SK-N-SH treated with all-trans-retinoic acid at 6 μM for 48 hours (cell line): ENCODE results near the gene SPATA46.
"Not testable (repeated sequence)": the region's sequence is repeated elsewhere in the genome, so short reads cannot be mapped to it uniquely, and the experiment has no call there.

Experiments
- BACH2 ChIP-seq: fragments of 250-450 bp; sonication (Bioruptor Pico); IDR thresholded peaks from 2 replicates; pipeline ENCODE4 v1.9.0; 2021; ENCODE audit warnings: mild to moderate bottlenecking, borderline replicate concordance
- GLIS3 ChIP-seq: fragments of 250-450 bp; sonication (Bioruptor Pico); IDR thresholded peaks from 2 replicates; pipeline ENCODE4 v1.5.0; 2020; ENCODE audit warnings: mild to moderate bottlenecking, moderate library complexity

DNA sequence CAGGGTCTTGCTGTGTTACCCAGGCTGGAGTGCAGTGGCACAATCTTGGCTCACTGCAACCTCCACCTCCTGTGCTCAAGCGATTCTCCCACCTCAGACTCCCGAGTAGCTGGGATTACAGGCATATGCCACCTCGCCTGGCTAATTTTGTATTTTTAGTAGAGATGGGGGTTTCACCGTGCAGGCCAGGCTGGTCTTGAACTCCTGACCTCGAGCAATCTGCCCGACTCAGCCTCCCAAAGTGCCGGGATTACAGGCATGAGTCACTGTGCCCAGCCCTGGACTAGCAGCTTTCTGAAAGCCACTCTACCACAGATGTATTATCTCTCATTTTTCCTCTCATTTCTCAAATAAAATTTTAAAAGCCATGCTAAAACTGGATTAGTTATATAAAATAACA, 41.9 kb upstream of the SPATA46 start:
- not testable (repeated sequence) for TF ChIP-seq BACH2 (CRISPR knock-in tag); GLIS3
